ENCODE data around the gene PTPN7.

DNA sequence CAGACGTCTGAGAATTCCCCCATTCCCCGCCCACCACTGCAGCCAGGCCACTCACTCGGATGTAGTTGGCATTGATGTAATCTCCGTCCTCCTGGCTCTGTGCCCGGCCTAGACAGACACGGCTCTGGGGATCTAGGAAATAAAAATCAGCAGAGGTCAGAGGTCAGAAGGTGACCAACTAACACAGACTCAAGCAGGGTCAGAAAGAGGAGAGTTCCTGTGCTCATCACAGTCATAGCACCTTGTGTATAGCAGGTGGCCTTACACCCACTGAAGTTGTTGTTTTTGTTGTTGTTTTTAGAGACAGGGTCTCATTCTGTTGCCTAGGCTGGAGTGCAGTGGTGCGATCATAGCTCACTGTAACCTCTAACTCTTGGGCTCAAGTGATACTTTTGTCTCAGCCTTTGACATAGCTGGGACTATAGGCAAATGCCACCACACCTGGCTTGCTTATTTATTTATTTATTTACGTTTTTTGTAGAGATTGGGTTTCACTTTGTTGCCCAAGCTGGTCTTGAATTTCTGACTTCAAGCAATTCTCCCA, 4.9 kb downstream of the PTPN7 start:
- TF ChIP-seq, protein P1, sequence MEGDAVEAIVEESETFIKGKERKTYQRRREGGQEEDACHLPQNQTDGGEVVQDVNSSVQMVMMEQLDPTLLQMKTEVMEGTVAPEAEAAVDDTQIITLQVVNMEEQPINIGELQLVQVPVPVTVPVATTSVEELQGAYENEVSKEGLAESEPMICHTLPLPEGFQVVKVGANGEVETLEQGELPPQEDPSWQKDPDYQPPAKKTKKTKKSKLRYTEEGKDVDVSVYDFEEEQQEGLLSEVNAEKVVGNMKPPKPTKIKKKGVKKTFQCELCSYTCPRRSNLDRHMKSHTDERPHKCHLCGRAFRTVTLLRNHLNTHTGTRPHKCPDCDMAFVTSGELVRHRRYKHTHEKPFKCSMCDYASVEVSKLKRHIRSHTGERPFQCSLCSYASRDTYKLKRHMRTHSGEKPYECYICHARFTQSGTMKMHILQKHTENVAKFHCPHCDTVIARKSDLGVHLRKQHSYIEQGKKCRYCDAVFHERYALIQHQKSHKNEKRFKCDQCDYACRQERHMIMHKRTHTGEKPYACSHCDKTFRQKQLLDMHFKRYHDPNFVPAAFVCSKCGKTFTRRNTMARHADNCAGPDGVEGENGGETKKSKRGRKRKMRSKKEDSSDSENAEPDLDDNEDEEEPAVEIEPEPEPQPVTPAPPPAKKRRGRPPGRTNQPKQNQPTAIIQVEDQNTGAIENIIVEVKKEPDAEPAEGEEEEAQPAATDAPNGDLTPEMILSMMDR (IDR thresholded peaks at IDR 0.05): no peak
- TF ChIP-seq POLR2A (IDR thresholded peaks at IDR 0.05): no peak

Measured in uterus (tissue), 2 donors.